Cardiac septum (tissue), 1 donor: ENCODE data around the gene CCNO. TPM values are rescaled to one million over a fixed set of nuclear protein-coding genes. Genes with fewer than 3 reads are reported as not detected.

Experiments used
- DNase-seq: peaks from one replicate; pipeline ENCODE4 v3.0.0-alpha.2; 2020; ENCODE audit warnings: low spot score
- intact Hi-C: fragments of 100-400 bp; cut with DNase I; formaldehyde crosslinking; loops from one replicate; pipeline ENCODE4 v1.14.0; 2022
- total RNA-seq: library from RNA; stranded (reverse); fragmentation: NEBNext Ultra II Directional; extraction: Animal tissue kit (Norgen Biotek cat#: 25700); gene quantifications from one replicate; pipeline ENCODE4 v1.2.1, GENCODE V29; 2021
- donor health status: DM: no; HTN: no; CAD: no.

CCNO gene
- total RNA-seq, 1 donor from 2014 or later: 0.22 TPM

- intact Hi-C loops: no loop called here
- DNase-seq: no peak
These were observed 8.1 kb downstream of the CCNO start for GRCh38 chr5:55225346-55225745.

- intact Hi-C loops: no loop called here
These were observed 9.6 kb downstream of the CCNO start for GRCh38 chr5:55223812-55224240.

DNA sequence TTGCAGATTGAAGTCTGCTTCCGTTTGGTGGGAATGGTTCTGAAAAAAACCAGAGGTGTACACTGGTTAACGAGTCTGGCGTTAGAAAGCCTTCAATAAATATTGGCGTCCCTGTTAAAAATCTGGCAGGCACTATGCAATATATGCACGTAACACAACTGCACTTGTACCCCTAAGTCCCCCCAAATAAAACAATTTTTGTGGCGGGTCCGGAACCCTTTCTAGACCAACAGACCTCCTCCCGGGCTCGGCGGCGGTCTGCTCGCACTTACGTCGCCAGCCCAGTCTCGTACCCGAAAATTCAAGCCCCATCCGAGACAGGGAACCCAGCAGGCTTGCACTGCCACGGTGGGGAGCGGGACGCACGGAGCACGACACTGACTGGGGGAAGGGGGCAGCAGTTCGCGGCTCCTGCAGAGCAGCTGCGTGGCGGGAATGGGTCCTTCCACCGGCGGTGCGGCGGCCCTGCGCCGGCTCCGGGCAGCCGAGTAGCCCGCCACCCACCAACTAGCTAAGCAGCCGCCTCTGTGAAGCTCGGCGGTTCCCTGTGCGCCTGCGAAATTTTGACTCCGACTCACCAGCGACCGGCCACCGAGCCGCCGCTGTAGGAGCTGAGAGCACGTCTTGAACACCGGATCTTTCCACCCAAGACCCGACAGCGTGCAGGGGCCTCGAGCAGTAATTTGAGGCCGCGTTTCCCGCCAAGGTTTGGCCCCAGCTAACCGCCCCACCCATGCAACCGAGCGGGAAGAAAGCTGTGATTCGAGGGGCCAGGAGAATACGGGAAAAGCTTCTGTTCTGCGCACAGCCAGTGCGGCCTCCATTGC, 10.2 kb downstream of the CCNO start:
- intact Hi-C loops: no loop called here
- DNase-seq: no peak

More at GRCh38 chr5:55223812-55224240, 9.6 kb downstream of the CCNO start:
- DNase-seq: no peak

DNA sequence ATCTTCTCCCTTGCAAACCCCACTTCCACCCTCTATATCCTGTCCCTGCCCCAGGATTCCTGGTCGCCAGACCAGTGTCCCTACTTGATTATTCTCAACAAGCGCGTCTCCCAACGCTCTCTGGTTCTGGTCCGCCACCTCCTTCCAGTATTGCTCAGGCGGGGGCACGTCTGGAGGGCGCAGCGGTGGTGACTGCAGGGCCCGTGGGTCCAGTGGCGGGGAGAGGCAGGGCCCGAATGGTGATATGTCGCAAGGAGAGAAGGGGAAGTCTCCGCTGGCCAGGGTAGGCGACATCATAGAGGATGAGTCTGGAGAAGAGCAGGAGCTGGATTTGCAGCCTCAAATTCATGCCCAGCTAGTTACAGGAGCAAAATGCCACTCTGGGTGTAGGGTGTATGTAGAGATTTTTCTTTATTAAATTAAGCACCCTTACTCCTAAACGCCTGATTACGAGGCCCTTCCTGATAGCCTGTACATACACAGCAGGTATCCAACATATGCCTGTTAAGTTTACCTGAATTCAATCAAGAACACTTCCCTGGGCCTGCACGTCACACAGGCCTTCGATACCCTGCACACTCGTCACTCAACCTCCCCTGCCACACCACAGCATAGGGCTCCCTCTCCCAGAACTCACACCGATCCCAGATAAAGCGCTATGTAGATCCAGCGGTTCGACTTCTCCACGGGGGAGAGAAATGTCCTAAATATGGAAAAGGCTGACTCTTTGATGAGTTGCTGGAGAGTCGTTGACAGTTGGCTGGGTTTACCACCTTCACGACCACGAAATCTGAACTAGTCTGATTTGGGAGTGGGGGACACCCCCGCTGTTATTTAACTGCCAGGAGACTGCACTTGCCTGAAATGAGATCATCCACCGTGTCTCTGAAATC, 11.1 kb downstream of the CCNO start:
- DNase-seq: no peak
- intact Hi-C loops: no loop called here

DNA sequence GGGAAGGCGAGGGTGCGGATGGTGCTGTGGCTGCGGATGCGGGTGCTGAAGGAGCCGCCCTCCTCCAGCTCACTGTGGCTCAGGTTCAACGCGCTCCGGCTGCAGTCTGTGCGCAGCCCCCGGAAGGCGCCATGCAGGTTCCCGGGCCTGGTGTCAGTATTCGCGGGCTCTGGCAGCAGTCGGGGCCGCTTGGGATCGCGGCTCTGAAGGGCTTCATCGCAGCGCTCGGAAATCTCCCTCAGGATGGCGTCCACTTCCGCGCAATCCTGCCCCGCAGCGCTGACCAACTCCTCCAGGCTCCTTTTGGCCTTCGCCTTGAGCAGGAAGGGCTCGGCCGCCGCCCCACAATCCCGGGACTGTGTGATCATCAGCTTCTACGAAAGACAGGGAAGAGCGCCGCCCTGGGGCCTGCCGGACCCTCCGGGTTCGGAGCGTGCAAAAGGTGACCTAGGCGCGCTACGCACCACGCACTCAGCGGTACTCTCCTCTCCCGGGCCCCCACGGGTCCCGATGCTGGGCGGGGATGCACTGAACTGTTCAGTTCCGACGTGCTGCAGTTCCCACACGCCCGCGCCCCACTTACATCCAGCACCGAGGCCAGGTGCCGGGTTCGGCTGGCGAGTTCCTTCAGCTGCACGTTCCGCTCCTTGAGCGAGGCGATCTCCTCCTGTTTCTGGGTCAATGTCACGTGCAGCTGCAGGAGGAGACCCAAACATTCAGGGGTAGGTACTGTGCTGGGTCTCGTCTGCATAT, 12.8 kb downstream of the CCNO start:
- no peak for DNase-seq
- intact Hi-C loops: no loop called here

DNA sequence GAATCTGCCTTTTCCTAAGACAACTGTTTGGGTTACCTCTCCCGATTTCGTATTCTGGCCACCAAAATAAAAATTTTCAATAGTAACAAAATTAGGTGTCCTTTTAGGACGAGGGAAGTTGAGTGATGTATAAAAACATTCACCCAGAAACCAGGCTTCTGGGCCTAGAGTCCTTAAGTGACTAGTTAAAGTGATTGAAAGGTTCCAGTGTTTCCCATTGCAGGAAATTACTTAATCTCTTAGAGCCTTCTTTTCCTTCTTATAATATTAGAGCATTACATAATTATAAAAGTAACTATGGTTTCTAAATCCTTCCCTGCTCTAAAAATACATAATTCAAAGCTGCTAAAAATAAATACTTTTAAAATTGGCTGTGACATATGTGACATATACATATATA, 13.6 kb downstream of the CCNO start:
- DNase-seq: no peak
- intact Hi-C loops: no loop called here

GRCh38 chr5:55218967-55219366, 14.4 kb downstream of the CCNO start:
- no peak for DNase-seq
- intact Hi-C loops: no loop called here

- intact Hi-C loops: no loop called here
These were observed 22.1 kb downstream of the CCNO start for GRCh38 chr5:55211184-55211874.

GRCh38 chr5:55205001-55205400, 28.4 kb downstream of the CCNO start:
- intact Hi-C loops: no loop called here
- no peak for DNase-seq

More at GRCh38 chr5:55211184-55211874, 22.1 kb downstream of the CCNO start:
- no peak for DNase-seq

DNA sequence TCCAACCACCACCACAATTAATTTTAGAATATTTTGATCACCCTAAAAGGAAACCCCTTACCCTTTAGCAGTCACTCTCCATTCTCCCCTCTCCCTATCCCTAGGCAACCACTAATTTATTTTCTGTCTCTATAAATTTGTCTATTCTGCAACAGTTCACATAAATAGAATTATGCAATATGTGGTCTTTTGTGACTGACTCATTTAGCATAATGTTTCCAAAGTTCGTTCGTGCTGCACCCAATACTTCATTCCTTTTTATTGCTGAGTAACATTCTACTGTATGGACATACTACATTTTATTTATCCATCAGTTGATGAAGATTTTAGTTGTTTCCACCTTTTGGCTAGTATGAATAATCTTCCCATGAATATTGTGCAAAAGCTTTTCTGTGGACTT, 42.2 kb downstream of the CCNO start:
- intact Hi-C loops: no loop called here

DNA sequence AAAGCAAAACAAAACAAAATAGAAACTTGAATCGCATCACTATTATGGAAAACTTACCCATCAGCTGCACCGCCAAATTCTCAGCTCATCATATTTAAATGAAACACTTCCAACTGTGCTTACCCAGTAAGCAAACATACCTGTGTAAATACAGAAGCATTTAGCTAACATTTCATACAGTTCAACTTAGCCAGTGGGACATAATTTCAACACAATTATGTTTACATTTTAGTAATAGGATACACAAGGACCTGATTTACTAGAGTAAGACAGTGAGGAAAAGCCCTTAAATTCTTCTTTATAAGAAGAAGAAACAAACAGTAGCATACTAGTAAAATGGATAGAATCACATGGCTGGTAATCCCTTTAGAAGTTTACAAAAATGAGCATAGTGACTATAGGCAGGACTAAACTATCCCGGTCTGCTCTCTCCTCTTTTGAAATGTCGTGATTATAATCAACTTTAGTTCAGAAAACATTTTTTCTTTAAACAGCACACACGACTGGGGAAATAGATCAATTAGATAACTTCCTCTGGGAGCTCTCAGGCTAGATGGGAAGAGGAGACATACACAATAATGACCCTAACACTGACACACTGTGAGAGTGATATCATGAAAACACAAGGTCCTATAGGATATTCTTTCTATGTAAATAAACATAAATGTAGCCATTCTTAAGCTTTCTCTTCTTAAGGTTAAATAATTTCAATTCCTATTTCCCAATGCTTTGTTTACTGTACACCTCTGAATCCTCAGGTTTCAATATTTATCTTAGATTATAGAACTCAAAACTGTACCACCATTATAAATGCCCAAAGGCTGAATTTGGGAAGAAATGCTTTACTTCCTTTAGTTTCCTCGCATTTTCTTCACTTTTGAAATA, 44.5 kb downstream of the CCNO start:
- intact Hi-C loops: no loop called here
- no peak for DNase-seq

More for the DNA sequence above, 42.2 kb downstream of the CCNO start:
- no peak for DNase-seq

DNA sequence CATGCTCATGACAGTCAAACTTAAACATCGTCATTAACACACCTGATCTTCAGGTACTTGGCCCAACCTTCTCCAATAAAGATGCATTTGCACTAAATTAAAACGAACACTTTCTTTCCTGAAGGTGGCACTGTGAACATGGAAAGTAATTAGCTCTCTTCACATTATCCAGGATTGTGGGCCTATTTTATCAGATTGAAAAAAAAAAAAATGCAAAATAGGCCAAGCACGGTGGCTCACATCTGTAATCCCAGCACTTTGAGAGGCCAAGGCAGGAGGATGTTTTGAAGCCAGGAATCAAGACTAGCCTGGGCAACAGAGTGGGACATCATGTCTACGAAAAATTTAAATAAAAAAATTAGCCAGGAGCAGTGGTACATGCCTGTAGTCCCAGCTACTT, 46.0 kb downstream of the CCNO start:
- DNase-seq: no peak
- intact Hi-C loops: no loop called here

Other genes with a start within 250 kb of the CCNO start
- gene ESM1, start 248.0 kb downstream of the CCNO start, total RNA-seq: 0.81 TPM
- gene GZMK, start 209.4 kb downstream of the CCNO start, total RNA-seq: 0.40 TPM
- gene GZMA, start 131.0 kb downstream of the CCNO start, total RNA-seq: 0.65 TPM
- gene GPX8, start 73.4 kb downstream of the CCNO start, total RNA-seq: 7.4 TPM
- not detected for gene CDC20B, start 60.4 kb downstream of the CCNO start, total RNA-seq
- gene MCIDAS, start 6.3 kb downstream of the CCNO start, total RNA-seq: not detected
- gene DHX29, start 74.1 kb upstream of the CCNO start, total RNA-seq: 18.0 TPM
- gene MTREX, start 74.4 kb upstream of the CCNO start, total RNA-seq: 52.4 TPM